ENCODE results near the gene NXNL1. TPM values are rescaled to one million over a fixed set of nuclear protein-coding genes. Genes with fewer than 3 reads are reported as not detected.
A peak's percentile ranks its signal among the peaks of the same experiment; 100 is the strongest.

NXNL1 gene
- total and polyA plus RNA-seq, 2 of the 8 experiments (the other 6 are each of a cell fraction or from before 2014, with no cell fraction given): not detected

- peak in 1 of 2 experiments; percentile 89 for DNase-seq (ENCODE audit: low read depth in 1 of 2, low spot score in 2 of 2)
- TF ChIP-seq NANOG (IDR thresholded peaks at IDR 0.05; ENCODE audit: insufficient read depth, low read depth, low read length, poor library complexity, severe bottlenecking) (no peak), TEAD4 (IDR thresholded peaks at IDR 0.05; ENCODE audit: low read depth, low read length) (no peak), SIRT6 (IDR thresholded peaks at IDR 0.05; ENCODE audit: low read length) (no peak), RNF2 (IDR thresholded peaks at IDR 0.05; ENCODE audit: borderline replicate concordance, low read depth, low read length, missing control alignments, poor library complexity, severe bottlenecking) (no peak), POLR2A (IDR thresholded peaks at IDR 0.05; ENCODE audit: control extremely low read depth in 1 of 2, low read depth in 2 of 2, low read length in 2 of 2) (peak in 1 of 2 experiments; percentile 57; a peak in 1 of 3 replicates), CBX8 (IDR thresholded peaks at IDR 0.05; ENCODE audit: borderline replicate concordance, low read depth, low read length) (no peak), USF2 (IDR thresholded peaks at IDR 0.05; ENCODE audit: low read length) (no peak), MAFK (IDR thresholded peaks at IDR 0.05; ENCODE audit: low read depth, low read length) (no peak), HDAC6 (IDR thresholded peaks at IDR 0.05; ENCODE audit: low read depth, low read length) (no peak), KDM5A (IDR thresholded peaks at IDR 0.05; ENCODE audit: low read length) (no peak)
Measured at GRCh38 chr19:17448131-17448967, 12.4 kb downstream of the NXNL1 start, which contains the start of gene TMEM221. TMEM221 (minus strand) TSS chr19:17448668; CDS start chr19:17448462, 206 bp downstream.

More at GRCh38 chr19:17448131-17448967, 12.4 kb downstream of the NXNL1 start, which contains the start of gene TMEM221:
- Histone ChIP-seq H3K4me1 (replicated peaks in 1 of 4; ENCODE audit: control insufficient read depth in 3 of 4, insufficient read depth in 4 of 4, low read length in 3 of 4) (peaks cover 0 to 2% (median under 1%) of the 10 kb centered on the region in 4 experiments; a peak in 1 of 7 replicates), H3K14ac (ENCODE audit: insufficient read length) (no peak within 1 kb of the TSS), H4K5ac (ENCODE audit: insufficient read length, low read depth, low read length) (no peak within 1 kb of the TSS), H2AK5ac (ENCODE audit: low read depth, low read length) (peak within 1 kb of the TSS; percentile 56; the same call in 1 of the 2 replicates), H3K4me3 (ENCODE audit: extremely low read depth in 1 of 4, insufficient read depth in 2 of 4, low read depth in 3 of 4, low read length in 4 of 4) (peak within 1 kb of the TSS; percentile 40 to 94 (median 48)), H3K27ac (ENCODE audit: low read depth, low read length) (no peak within 1 kb of the TSS), H2BK120ac (replicated peaks; ENCODE audit: low read depth, low read length) (no peak within 1 kb of the TSS), H3K79me2 (ENCODE audit: control insufficient read depth in 1 of 2, insufficient read depth in 2 of 2, low read length in 2 of 2) (no peaks in the 10 kb centered on the region), H3K4me2 (ENCODE audit: insufficient read depth in 1 of 2, low read depth in 2 of 2, low read length in 2 of 2) (peak within 1 kb of the TSS; percentile 84 to 91), H3K79me1 (ENCODE audit: low read depth, low read length) (no peaks in the 10 kb centered on the region), H3K23me2 (ENCODE audit: low read depth, low read length) (peaks cover 14% of the 10 kb centered on the region; the same call in 1 of the 2 replicates), H2BK15ac (ENCODE audit: low read length) (0 out of 2 replicates have a peak within 1 kb of the TSS, but pooled peaks have one; percentile 61), H3K56ac (replicated peaks; ENCODE audit: insufficient read length, low read depth, low read length) (no peak within 1 kb of the TSS), H2AFZ (ENCODE audit: low read length) (no peak within 1 kb of the TSS), H3K36me3 (ENCODE audit: control insufficient read depth in 2 of 4, insufficient read depth in 4 of 4, low read length in 3 of 4) (no peaks in the 10 kb centered on the region), H3K23ac (ENCODE audit: insufficient read length) (no peak within 1 kb of the TSS), H2BK5ac (ENCODE audit: low read depth, low read length) (no peak within 1 kb of the TSS), H3K9me3 (ENCODE audit: insufficient read depth in 2 of 2, low read depth in 1 of 2, low read length in 1 of 2) (no peaks in the 10 kb centered on the region), H4K8ac (ENCODE audit: extremely low read depth, insufficient read depth, low read length) (peak within 1 kb of the TSS; percentile 83), H3K4ac (replicated peaks; ENCODE audit: insufficient read length, low read depth, low read length) (no peak within 1 kb of the TSS), H4K91ac (replicated peaks; ENCODE audit: insufficient read length, low read length) (no peak within 1 kb of the TSS), H3K9ac (replicated peaks in 1 of 4; ENCODE audit: extremely low read depth in 1 of 4, low read depth in 3 of 4, low read length in 3 of 4) (peak within 1 kb of the TSS in 2 of 4 experiments; percentile 19 to 56; a peak in 2 of 7 replicates), H3K18ac (ENCODE audit: extremely low read depth, low read length) (no peak within 1 kb of the TSS), H3K27me3 (replicated peaks in 1 of 4; ENCODE audit: control insufficient read depth in 3 of 4, extremely low read depth in 1 of 4, insufficient read depth in 3 of 4, low read length in 3 of 4) (peaks cover 0 to 16% (median 10%) of the 10 kb centered on the region in 4 experiments; a peak in 6 of 7 replicates), H4K20me1 (replicated peaks in 1 of 2; ENCODE audit: control insufficient read depth in 1 of 2, insufficient read depth in 2 of 2, low read length in 2 of 2) (peaks cover 0 to 5% of the 10 kb centered on the region in 2 experiments), H2BK12ac (ENCODE audit: low read depth, low read length) (no peak within 1 kb of the TSS), H2BK20ac (ENCODE audit: low read length) (no peak within 1 kb of the TSS)
- WGBS, 2 experiments (ENCODE audit: extremely low coverage in 1 of 2, insufficient coverage in 1 of 2, insufficient read length in 1 of 2, insufficient replicate concordance in 2 of 2, low coverage in 1 of 2, low lambda C conversion rate in 2 of 2, missing lambda C conversion rate in 1 of 2): 6% methylated on average over 59 of the region's 81 CpGs; no CpG with 5 or more reads in 1 of the 2 experiments
- FAIRE-seq: no peak
- POLR2A ChIA-PET (ENCODE audit: partially characterized antibody): interaction anchor here (0.6 to 1.8 kb wide), 7 partner anchors 12 to 418 kb away, joined by 3 to 5 read pairs (median 3); no protein-coding TSS in a partner anchor
- CTCF ChIA-PET (ENCODE audit: partially characterized antibody): interaction anchor here (0.8 to 2.9 kb wide), 18 partner anchors 7 to 318 kb away, joined by 3 to 14 read pairs (median 4); partner anchors contain the start of genes CCDC194 and NXNL1

Measured in H1 (cell line).